G401 (cell line): ENCODE measurements around the gene ART4. TPM values are rescaled to one million over a fixed set of nuclear protein-coding genes. Genes with fewer than 3 reads are reported as not detected.

Source experiments
- DNase-seq: peaks from one replicate; pipeline ENCODE4 v3.0.0-alpha.2; 2015; ENCODE audit warnings: low spot score
- in situ Hi-C: cut with HindIII; loops from 2 replicates; pipeline ENCODE4 v1.10.0; 2016; ENCODE audit warnings: low sequenced_read_pairs, mixed read lengths
- total RNA-seq: library from RNA; depleted of rRNA; stranded (reverse); fragments of >200 nt; shearing (Covaris generic); gene quantifications from 2 replicates; pipeline ENCODE4 v1.2.3, GENCODE V29; 2014; rRNA removed

The ART4 gene
- total RNA-seq = not detected in 2 replicates

GRCh38 chr12:14843425-14843887 is at the start of gene ART4:
Gene ART4, minus strand, starts transcription at chr12:14843526. Its CDS starts 413 bp downstream, at chr12:14843113.
- no peak for DNase-seq
- in situ Hi-C loops = no loop called here

- DNase-seq = no peak
- in situ Hi-C loops = no loop called here
Measured at GRCh38 chr12:14892726-14893505, 49.6 kb upstream of the ART4 start.

DNA sequence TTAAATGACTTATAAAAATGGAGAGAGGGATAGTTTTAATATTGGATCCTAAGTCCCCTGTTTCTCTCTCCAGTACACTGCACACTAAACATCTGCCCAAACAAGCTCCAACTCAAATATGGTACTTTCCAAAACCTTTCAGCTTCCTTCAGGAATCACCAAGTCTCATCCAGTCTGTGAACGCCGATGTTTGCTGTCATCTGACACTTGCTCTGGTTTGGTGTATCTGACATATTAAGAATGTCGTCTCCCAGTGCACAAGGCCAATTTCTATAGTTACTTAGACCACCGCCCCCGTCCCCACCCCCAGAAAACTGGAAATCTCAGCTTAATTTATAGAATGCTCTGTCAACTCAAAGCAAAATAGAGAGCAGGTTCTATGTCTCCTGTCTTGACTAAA is 47.4 kb upstream of the ART4 start:
- DNase-seq = no peak
- in situ Hi-C loops = no loop called here

DNA sequence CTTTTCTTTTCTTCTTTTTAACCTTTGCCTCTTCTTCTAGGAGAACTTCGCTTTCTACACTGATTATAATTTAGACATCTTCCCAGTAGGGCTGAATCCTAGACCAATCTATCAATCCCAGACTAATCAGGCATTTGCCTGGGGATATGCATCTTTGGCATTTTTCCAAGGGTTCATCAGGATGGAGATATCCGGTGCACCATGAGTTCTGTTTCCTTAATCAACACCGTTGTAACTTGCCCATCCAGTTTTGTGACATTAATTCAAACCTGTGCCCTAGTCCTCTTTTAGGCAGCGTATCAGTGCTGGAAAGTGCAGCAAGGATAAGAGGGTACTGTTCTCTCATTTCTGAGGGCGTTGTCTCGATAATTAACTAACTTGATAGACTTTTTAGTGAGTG is 42.9 kb upstream of the ART4 start:
- in situ Hi-C loops = no loop called here
- DNase-seq = no peak

GRCh38 chr12:14885718-14886221 is 42.4 kb upstream of the ART4 start, which contains the start of gene MGP:
Gene MGP, minus strand, starts transcription at chr12:14885854. Its CDS starts 63 bp downstream, at chr12:14885791.
- in situ Hi-C loops = no loop called here
- peak; percentile 43 for DNase-seq

DNA sequence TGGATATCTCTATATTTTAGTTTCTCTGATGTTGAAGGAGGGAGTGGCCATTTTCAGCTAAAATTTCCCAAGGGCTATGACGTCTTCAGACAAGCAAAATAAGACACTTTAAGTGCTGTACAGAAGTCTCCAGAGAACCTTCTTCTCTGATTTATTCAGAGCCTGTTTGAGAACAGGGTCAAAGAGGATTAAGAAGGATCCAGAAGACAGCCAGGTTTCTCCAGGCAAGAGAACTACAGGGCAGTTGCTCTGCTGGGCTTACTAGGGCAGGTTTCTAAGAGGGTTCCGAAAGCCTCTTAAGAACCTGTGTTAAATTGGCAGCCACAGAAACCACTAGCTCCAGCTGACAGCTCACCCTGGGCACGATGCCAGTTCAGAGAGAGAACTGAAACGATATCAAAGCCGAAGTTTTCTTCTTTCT is 41.1 kb upstream of the ART4 start:
- in situ Hi-C loops = no loop called here
- DNase-seq = peak; percentile 89

DNA sequence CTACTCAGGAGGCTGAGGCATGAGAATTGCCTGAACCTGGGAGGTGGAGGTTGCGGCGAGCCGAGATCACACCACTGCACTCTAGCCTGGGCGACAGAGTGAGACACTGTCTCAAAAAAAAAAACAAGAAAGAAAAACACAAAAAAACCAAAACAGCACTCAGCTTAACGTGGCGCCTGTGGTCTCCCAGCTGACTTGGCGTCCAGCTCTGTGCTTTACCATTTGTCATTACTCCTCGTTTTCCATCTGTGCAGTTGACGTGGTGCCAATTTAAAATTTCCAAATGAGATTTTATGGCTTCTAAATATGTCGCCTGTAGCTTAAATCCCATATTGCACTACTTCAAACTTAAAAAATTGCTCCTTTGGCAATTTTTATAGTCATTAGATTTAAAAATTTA is 40.4 kb upstream of the ART4 start:
- in situ Hi-C loops = no loop called here
- DNase-seq = peak; percentile 90

DNA sequence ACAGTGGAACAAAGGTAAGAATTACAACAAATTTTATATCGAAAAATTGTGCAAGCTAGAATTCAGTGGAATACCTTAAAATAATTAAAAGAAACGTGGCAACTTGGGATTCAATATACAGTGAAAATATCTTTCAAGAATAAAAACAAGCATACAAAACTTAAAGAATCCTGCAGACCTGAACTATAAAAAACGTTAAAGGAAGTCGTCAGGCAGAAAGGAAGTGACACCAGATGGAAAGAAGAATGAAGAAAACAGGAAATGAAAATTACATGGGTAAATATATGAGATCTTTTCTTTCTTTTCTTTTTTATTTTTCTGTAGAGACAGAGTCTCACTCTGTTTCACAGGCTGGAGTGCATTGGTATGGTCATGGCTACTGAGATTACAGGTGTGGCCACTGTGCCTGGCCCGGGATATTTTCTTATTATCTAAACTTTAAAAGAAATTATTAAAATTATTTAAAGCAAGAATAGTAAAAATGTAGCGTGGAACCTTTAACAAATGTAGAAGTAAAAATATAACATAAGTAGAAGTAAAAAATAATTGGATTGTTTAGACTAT is 37.6 kb upstream of the ART4 start:
- in situ Hi-C loops = no loop called here
- no peak for DNase-seq

GRCh38 chr12:14879222-14879933 is 36.1 kb upstream of the ART4 start:
- in situ Hi-C loops = no loop called here

GRCh38 chr12:14878488-14878887 is 35.2 kb upstream of the ART4 start:
- in situ Hi-C loops = no loop called here
- DNase-seq = no peak

More at GRCh38 chr12:14879222-14879933, 36.1 kb upstream of the ART4 start:
- DNase-seq = no peak

DNA sequence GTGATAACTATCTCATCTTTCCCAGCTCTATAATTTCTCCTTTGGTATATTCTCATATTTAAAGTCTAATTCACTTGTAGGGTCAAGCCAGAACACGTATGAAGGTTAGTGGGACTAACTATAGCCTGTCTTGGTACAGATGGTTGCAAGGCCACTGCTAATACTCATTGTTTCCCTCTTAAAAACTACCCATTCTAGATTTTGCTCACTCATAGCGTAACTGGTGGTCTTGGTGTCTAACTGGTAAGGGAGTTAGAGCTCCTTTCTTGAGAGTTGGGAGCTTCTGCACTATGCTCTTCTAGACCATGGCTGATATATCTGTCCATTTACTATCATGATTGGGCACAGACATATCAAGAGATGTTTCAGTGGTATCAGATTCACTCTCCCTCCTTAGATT is 33.5 kb upstream of the ART4 start:
- in situ Hi-C loops = no loop called here
- no peak for DNase-seq

DNA sequence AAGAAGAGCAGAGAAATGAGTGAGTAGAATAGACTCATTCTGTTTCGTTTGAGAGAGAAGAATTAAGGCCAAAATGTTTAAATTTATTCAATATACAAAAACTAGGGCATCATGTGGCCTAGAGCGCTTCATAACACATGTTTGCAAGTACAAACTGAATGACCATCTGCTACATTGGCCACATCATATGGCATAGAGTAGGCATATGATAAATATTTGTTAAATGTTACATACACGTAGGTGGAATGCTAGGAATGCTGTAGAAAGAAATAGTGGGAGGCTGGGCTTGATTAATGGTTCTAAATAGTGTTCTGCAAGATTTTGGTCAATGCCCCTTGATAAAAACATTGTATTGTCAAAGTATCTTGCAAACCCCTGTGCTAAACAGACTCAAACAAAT is 31.6 kb upstream of the ART4 start:
- DNase-seq = peak; percentile 80
- in situ Hi-C loops = no loop called here

- in situ Hi-C loops = no loop called here
- DNase-seq = peak; percentile 57
Measured at GRCh38 chr12:14873440-14874185, 30.3 kb upstream of the ART4 start.

DNA sequence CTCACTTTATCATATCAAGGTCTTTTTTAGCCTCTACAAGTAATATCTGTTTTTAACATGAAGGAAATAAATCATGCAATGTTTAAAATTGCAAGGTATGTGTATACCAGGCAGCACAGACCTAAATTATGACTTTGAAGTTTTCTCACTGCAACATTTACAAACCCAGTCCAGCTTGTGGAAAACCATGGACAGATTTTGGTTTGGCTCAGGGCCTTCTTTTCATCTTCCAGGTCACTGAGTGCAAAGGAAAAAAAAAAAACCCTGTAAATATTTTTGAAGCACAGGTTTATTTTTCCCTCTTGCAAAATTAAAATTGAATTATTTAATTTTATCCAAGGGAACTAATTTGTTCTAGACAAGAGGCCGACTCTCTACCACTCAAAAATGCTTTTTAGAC is 28.6 kb upstream of the ART4 start:
- peak; percentile 85 for DNase-seq
- in situ Hi-C loops = no loop called here

DNA sequence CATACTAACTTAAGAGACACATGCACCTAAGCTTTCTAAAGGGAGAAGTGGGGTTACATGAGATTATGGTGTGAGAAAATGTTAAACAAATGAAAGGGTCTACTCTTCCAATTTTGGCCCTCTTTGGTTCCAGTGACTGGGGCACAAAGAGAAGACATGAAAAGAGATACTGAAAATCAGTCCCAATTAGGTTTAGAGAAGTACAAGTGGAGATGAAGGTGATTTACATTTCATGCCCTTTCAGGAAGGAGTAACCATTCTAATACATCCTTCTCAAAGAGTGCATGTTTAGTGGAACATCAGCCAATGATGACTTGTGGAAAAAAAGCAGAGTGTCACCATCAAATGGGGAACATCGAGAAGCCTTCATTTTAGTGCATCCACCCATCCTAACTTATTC is 27.9 kb upstream of the ART4 start:
- in situ Hi-C loops = no loop called here
- no peak for DNase-seq

- no peak for DNase-seq
- in situ Hi-C loops = no loop called here
Measured at GRCh38 chr12:14868916-14869506, 25.7 kb upstream of the ART4 start.

DNA sequence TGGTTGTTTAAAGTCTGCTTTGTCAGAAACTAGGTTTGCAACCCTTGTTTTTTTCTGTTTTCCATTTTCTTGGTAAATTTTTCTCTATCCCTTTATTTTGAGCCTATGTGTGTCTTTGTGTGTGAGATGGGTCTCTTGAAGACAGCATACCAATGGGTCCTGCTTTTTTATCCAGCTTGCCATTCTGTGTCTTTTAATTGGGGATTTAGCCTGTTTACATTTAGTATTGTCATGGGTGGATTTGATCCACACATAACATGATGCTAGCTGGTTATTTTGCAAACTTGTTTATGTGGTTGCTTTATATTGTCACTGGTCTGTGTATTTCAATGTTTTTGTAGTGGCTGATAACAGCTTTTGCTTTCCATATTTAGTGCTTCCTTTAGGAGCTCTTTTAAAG is 17.2 kb upstream of the ART4 start:
- in situ Hi-C loops = no loop called here

GRCh38 chr12:14858513-14858912 is 15.2 kb upstream of the ART4 start:
- in situ Hi-C loops = no loop called here

More for the DNA sequence above, 17.2 kb upstream of the ART4 start:
- no peak for DNase-seq

More at GRCh38 chr12:14858513-14858912, 15.2 kb upstream of the ART4 start:
- DNase-seq = no peak
